Lower lobe of right lung (tissue), 2 donors: ENCODE data around the gene QPCTL. TPM values are rescaled to one million over a fixed set of nuclear protein-coding genes. Genes with fewer than 3 reads are reported as not detected.

Experiments
- ATAC-seq, 2 donors: fragments of 200-7000 bp; cut with Tn5 transposase; one replicate each; pipeline ENCODE4 v1.9.1; 2020 to 2022; ENCODE audit warnings: mild to moderate bottlenecking in 2 of 2, moderate library complexity in 2 of 2
- DNase-seq: peaks from one replicate; pipeline ENCODE4 v3.0.0-alpha.2; 2020
- H3K27ac ChIP-seq: fragments of 200-600 bp; one replicate; pipeline ENCODE4 v1.8.0; 2022
- H3K27me3 ChIP-seq: fragments of 200-600 bp; one replicate; pipeline ENCODE4 v1.8.0; 2022; ENCODE audit warnings: low read depth
- H3K36me3 ChIP-seq: fragments of 200-600 bp; one replicate; pipeline ENCODE4 v1.8.0; 2022; ENCODE audit warnings: mild to moderate bottlenecking
- H3K4me1 ChIP-seq: fragments of 200-600 bp; one replicate; pipeline ENCODE4 v1.8.0; 2022
- H3K4me3 ChIP-seq: fragments of 200-600 bp; one replicate; pipeline ENCODE4 v1.8.0; 2022; ENCODE audit warnings: mild to moderate bottlenecking
- H3K9me3 ChIP-seq: fragments of 200-600 bp; one replicate; pipeline ENCODE4 v1.8.0; 2022
- intact Hi-C: fragments of 100-400 bp; cut with DNase I; formaldehyde crosslinking; loops from one replicate; pipeline ENCODE4 v1.11.0; 2022
- total RNA-seq: library from RNA; stranded (reverse); fragmentation: NEBNext Ultra II Directional; extraction: Animal tissue kit (Norgen Biotek cat#: 25700); gene quantifications from one replicate; pipeline ENCODE4 v1.2.1, GENCODE V29; 2021
- TF ChIP-seq, protein P1 (sequence below): fragments of 200-600 bp; IDR thresholded peaks from one replicate; pipeline ENCODE4 v1.8.0; 2022; ENCODE audit warnings: antibody characterized with exemption, mild to moderate bottlenecking
- donor health status: DM: no; HTN: yes; CAD: no; lungs with severe emphysema.

QPCTL gene
- total RNA-seq, 1 donor from 2014 or later: 5.0 TPM

DNA sequence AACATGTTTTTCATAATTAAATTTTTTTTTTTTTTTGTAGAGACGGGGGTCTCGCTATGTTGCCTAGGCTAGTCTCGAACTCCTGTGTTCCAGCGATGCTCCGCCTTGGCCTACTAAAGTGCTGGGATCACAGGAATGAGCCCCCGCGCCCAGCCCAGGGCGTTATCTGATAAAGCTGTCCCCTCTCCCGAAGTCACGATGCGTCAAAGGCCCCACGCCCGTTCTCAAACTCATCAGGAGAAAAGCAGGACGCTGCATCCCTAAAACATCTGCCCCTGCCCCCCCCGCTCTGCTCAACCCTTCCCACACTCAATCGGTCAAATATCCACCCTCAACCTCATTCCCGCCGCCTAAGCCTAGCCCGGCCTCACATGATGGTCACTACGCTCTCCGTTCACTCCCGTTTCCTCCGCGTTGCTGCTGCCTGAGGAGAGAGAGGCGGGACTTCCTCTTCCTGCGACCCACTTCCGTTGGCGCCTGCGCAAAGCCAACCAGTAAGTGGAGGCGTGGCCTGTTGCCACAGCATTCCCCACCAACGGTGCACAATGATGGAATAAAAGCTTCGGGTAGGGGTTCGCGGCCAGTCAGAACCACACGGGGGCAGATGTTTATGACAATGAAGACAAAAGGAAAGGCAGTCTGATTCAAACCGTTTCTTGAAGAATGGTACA, 815 bp upstream of the QPCTL start, which contains the start of gene SNRPD2:
TSS of gene SNRPD2 (minus strand) at position 438 of the 671 bp plus-strand sequence. CDS start at position 373, 65 bp downstream.
- peak; percentile 93 for DNase-seq
- peak within 1 kb of the TSS; percentile 91 for H3K27ac ChIP-seq
- ATAC-seq: peak; percentile 87 to 90
- peaks cover 35% of the 10 kb centered on the region for H3K36me3 ChIP-seq
- no peaks in the 10 kb centered on the region for H3K27me3 ChIP-seq
- peak within 1 kb of the TSS; percentile 95 for H3K4me3 ChIP-seq
- peaks cover 22% of the 10 kb centered on the region for H3K4me1 ChIP-seq
- intact Hi-C loops: no loop called here
- TF ChIP-seq, protein P1, sequence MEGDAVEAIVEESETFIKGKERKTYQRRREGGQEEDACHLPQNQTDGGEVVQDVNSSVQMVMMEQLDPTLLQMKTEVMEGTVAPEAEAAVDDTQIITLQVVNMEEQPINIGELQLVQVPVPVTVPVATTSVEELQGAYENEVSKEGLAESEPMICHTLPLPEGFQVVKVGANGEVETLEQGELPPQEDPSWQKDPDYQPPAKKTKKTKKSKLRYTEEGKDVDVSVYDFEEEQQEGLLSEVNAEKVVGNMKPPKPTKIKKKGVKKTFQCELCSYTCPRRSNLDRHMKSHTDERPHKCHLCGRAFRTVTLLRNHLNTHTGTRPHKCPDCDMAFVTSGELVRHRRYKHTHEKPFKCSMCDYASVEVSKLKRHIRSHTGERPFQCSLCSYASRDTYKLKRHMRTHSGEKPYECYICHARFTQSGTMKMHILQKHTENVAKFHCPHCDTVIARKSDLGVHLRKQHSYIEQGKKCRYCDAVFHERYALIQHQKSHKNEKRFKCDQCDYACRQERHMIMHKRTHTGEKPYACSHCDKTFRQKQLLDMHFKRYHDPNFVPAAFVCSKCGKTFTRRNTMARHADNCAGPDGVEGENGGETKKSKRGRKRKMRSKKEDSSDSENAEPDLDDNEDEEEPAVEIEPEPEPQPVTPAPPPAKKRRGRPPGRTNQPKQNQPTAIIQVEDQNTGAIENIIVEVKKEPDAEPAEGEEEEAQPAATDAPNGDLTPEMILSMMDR: no peak
- H3K9me3 ChIP-seq: no peaks in the 10 kb centered on the region

DNA sequence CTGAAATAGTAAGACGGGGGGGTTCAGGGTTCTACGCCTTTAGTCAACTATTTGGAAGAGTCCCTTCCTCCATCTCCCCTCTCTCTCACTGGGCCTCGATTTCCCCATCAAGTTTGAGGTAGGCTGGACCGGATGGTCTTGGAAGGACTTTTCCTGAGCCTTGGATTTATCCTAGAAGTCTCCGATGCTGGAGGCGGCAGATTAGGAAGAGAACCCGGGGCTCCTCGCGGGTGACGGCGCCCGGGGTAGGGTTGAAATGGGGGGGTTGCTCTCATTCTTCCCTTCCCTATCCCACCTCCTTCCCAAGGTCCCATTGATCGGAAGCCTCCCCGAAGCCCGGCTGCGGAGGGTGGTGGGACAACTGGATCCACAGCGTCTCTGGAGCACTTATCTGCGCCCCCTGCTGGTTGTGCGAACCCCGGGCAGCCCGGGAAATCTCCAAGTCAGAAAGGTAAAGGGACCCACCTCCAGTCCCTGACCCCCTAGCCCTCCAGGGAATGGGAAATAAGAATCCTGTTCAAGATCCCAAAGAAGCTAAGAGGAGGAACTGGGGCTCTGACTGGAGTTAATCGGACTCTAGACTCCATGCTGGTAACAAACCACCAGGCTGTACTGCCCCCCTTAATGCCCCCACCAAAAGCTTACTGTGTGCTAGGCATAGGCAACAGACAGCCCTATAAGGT, 781 bp downstream of the QPCTL start:
- Histone ChIP-seq H3K4me1 (peaks cover 22% of the 10 kb centered on the region), H3K27ac (peak overlapping the region; percentile 91), H3K9me3 (no peaks in the 10 kb centered on the region), H3K27me3 (no peaks in the 10 kb centered on the region), H3K36me3 (peaks cover 19% of the 10 kb centered on the region), H3K4me3 (peak overlapping the region; percentile 95)
- intact Hi-C loops: no loop called here
- TF ChIP-seq, protein P1: peak; percentile 90
- peak; percentile 44 to 46 for ATAC-seq
- DNase-seq: peak; percentile 85

DNA sequence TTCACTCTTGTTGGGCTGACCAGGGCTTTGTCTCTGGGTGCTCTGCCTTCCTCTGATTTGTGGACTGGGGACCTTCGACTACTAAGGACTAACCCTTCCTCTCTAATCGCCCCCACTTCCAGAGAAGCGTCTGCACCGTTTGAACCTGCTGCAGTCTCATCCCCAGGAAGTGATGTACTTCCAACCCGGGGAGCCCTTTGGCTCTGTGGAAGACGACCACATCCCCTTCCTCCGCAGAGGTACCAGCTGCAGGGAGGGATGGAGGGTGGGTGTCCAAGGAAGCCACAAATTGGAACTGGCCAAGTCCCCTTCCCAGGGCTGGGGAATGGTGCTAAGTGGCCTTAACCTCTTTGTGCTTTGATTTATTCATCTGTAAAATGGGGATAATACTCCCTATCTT, 9.2 kb downstream of the QPCTL start:
- H3K27ac ChIP-seq: no peak overlapping the region
- no peak for ATAC-seq
- no peaks in the 10 kb centered on the region for H3K9me3 ChIP-seq
- no peak overlapping the region for H3K4me3 ChIP-seq
- H3K4me1 ChIP-seq: no peaks in the 10 kb centered on the region
- H3K27me3 ChIP-seq: no peaks in the 10 kb centered on the region
- DNase-seq: no peak
- intact Hi-C loops: no loop called here
- TF ChIP-seq, protein P1: no peak
- peaks cover 15% of the 10 kb centered on the region for H3K36me3 ChIP-seq

DNA sequence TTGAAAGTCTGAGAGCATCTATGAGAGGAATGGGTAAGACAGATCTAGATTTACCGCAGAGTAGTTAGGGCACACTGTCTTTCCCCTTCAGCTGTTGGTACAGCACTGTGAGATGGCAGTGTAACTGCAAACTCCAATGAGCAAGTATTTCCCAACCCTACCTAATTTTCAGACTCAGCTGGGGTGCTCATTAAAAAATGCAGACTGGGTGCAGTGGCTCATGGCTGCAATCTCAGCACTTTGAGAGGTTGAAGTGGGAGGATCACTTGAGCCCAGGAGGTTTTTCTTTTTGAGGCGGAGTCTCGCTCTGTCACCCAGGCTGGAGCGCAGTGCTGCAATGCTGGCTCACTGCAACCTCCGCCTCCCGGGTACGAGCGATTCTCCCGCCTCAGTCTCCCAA, 12.6 kb downstream of the QPCTL start:
- Histone ChIP-seq H3K9me3 (no peaks in the 10 kb centered on the region), H3K36me3 (peaks cover 15% of the 10 kb centered on the region), H3K4me1 (no peaks in the 10 kb centered on the region), H3K4me3 (no peak overlapping the region), H3K27ac (no peak overlapping the region), H3K27me3 (no peaks in the 10 kb centered on the region)
- DNase-seq (no peak), ATAC-seq (no peak)
- TF ChIP-seq, protein P1: no peak
- intact Hi-C loops: no loop called here

DNA sequence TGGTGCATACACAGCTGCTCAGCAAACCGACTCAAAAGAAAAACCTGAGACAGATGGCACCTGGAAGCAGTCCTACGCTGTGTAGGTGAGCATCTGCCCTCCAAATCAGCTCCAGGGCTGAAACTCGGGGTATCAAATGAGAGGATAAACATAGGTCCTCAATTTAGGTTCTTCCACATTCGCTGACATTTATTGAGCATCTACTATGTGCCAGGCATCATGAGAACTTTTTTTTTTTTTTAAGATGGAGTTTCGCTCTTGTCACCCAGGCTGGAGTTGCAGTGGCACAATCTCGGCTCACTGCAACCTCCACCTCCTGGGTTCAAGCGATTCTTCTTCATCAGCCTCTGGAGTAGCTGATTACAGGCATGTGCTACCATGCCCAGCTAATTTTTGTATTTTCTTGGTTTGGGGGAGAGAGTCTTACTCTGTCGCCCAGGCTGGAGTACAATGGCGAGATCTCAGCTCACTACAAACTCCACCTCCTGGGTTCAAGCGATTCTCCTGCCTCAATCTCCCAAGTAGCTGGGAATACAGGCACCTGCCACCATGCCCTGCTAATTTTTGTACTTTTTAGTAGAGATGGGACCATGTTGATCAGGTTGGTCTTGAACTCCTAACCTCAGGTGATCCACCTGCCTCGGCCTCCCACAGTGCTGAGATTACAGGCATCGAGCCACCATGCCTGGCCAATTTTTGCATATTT, 13.4 kb downstream of the QPCTL start:
- H3K27ac ChIP-seq: no peak overlapping the region
- peaks cover 16% of the 10 kb centered on the region for H3K36me3 ChIP-seq
- TF ChIP-seq, protein P1: no peak
- DNase-seq: no peak
- intact Hi-C loops: no loop called here
- no peak overlapping the region for H3K4me3 ChIP-seq
- H3K4me1 ChIP-seq: no peaks in the 10 kb centered on the region
- H3K27me3 ChIP-seq: no peaks in the 10 kb centered on the region
- H3K9me3 ChIP-seq: no peaks in the 10 kb centered on the region
- ATAC-seq: no peak
